ENCODE results near the gene STK32C.

- TF ChIP-seq POLR2A (IDR thresholded peaks at IDR 0.05; ENCODE audit: low read depth, low read length) (no peak), TAF1 (IDR thresholded peaks at IDR 0.05; ENCODE audit: low read depth, low read length) (no peak), POLR2AphosphoS5 (IDR thresholded peaks at IDR 0.05; ENCODE audit: low read depth, low read length) (no peak), SPI1 (IDR thresholded peaks at IDR 0.05; ENCODE audit: low read depth, low read length) (no peak), PAX5 (IDR thresholded peaks at IDR 0.05; ENCODE audit: insufficient read depth, low read length, severe bottlenecking) (no peak), POU2F2 (IDR thresholded peaks at IDR 0.05; ENCODE audit: low read depth, low read length) (no peak)
These were observed 81.9 kb downstream of the STK32C start for GRCh38 chr10:132225849-132226205.
